Activated CD4-positive, alpha-beta T cell treated with anti-CD3 and anti-CD28 coated beads, Interleukin-2, amount 10 ng/mL, durations not matched to agents 7 days and 5 days (primary cell): ENCODE data around the gene PSEN2. TPM values are rescaled to one million over a fixed set of nuclear protein-coding genes. Genes with fewer than 3 reads are reported as not detected.

Source experiments
- CTCF ChIA-PET: fragments of 350-600 bp; sonication (Branson Sonifier 250); formaldehyde crosslinking; loops from one replicate; lab custom pipeline; 2021; ENCODE audit warnings: antibody characterized with exemption; lab: Charles Lee
- POLR2A ChIA-PET: fragments of 350-600 bp; sonication (Branson Sonifier 250); formaldehyde crosslinking; loops from one replicate; lab custom pipeline; 2021; ENCODE audit warnings: antibody characterized with exemption; lab: Charles Lee
- DNase-seq: peaks from one replicate; pipeline ENCODE4 v3.0.0-alpha.2; 2020
- H3K27ac Mint-ChIP-seq: one replicate; pipeline ENCODE4 v1.8.0; 2021; ENCODE audit warnings: mild to moderate bottlenecking, moderate library complexity, mixed read lengths
- H3K27me3 Mint-ChIP-seq: one replicate; pipeline ENCODE4 v1.8.0; 2021; ENCODE audit warnings: mixed read lengths
- H3K36me3 Mint-ChIP-seq: one replicate; pipeline ENCODE4 v1.8.0; 2021; ENCODE audit warnings: low read depth, mixed read lengths
- H3K4me1 Mint-ChIP-seq: one replicate; pipeline ENCODE4 v1.8.0; 2021; ENCODE audit warnings: mixed read lengths
- H3K4me3 Mint-ChIP-seq: one replicate; pipeline ENCODE4 v1.8.0; 2021; ENCODE audit warnings: mild to moderate bottlenecking, moderate library complexity, mixed read lengths
- H3K9me3 Mint-ChIP-seq: one replicate; pipeline ENCODE4 v1.8.0; 2021; ENCODE audit warnings: mixed read lengths
- total RNA-seq, 2 experiments: library from RNA; stranded (reverse); gene quantifications; one replicate each; pipeline ENCODE4 v1.2.3, GENCODE V29; 2021

The PSEN2 gene
- total RNA-seq, 2 experiments from 2014 or later = 2.0 to 2.9 TPM

DNA sequence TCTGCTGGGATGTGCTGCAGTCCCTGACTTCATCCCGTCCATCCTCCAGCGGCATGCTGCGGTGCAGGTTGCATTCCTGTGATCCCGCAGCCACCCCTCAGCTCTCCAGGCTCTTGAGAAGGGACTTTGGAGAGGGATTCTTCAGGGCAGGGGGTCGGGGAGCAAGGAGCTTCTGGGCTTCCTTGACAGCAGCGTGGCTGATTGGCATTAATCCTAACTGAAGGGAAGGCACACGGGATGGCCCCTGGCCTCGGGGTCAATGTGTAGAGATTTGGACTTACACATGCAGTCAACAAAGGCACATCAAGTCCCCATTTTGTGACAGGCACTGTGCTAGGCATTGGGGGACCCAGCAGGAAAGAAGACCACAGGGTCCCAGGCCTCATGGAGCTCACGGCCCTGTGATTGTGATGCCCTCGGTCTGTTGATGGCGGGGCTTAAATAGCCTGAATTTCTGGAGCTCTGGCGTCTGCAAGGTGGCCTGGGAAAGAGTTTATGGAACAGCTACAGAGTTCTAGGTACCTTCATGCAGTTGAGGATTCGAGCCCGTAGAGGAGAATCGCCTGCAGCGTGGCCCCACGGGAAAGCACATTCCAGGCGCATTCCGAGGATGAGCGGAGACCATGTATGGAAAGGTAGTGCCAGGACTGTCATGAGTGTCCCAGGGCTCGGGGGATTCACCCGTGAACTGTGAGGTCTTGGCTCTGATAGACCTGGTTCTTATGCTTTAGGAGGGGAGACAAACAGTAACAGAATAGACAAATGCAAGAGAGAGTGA is 20.1 kb downstream of the PSEN2 start:
- Mint-ChIP-seq H3K27me3 (no peaks in the 10 kb centered on the region), H3K36me3 (no peaks in the 10 kb centered on the region), H3K9me3 (no peaks in the 10 kb centered on the region), H3K4me1 (peaks cover 11% of the 10 kb centered on the region), H3K27ac (no peak overlapping the region), H3K4me3 (no peak overlapping the region)
- POLR2A ChIA-PET = no interaction called here
- CTCF ChIA-PET = no interaction called here
- DNase-seq = no peak

DNA sequence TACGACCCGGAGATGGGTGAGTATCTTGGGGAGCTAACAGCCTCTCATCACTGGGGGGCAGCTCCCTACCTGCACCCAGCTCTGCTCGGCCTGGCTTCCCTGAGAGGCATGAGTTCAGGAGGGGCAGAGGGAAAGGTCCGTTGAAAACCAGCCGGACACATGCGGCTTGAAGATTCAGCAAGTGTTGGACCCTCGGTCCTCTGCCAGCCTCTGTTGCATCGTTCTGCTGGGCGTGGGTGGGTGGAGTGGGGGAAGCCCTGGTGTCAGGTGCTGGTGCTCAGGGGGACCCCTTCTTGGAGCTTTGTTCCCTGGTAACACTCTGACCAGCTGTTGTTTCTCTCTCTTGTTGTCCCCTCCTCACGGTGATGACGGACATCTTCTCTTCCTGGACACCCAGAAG is 20.9 kb downstream of the PSEN2 start:
- POLR2A ChIA-PET = no interaction called here
- H3K9me3 Mint-ChIP-seq = no peaks in the 10 kb centered on the region
- CTCF ChIA-PET = interaction anchor here (0.5 to 0.6 kb wide), 2 partner anchors 43 to 958 kb away, joined by 3 to 4 read pairs; no protein-coding TSS in a partner anchor
- H3K4me3 Mint-ChIP-seq = no peak overlapping the region
- H3K27ac Mint-ChIP-seq = no peak overlapping the region
- H3K27me3 Mint-ChIP-seq = no peaks in the 10 kb centered on the region
- H3K36me3 Mint-ChIP-seq = no peaks in the 10 kb centered on the region
- peaks cover 2% of the 10 kb centered on the region for H3K4me1 Mint-ChIP-seq
- no peak for DNase-seq

DNA sequence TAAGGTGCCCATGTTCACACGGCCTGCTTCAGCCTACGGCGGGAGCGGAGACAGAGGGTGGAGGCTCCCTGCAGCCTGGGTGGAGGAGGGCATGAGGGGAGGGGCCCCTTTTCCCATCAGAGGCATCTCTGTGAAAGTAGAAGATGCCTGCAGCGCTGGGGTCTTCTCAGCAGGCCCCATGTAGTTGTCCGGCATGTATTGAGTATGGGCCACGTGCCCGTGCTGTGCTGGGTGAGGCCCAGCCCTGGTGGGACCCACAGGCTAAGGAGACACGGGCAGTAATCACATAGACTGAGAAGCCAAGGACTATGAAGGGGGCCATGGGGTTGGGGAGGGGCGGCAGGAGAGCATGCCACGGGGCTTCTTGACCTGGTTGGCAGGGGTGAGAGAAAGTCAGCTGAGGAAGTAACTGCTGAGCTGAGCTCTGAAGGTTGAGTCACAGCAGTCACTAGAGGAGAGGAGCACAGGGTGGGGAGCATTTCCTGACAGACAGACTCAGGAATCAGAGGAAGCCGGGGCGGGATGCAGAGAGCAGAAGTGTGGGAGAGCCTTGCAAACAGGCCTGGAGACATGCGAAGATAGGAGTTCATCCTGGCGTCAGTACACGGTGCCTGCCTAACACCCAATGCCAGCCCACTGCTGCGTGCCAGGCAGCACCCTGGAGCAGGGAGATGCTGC is 21.6 kb downstream of the PSEN2 start:
- CTCF ChIA-PET = interaction anchor here (1.3 to 2.1 kb wide), 3 partner anchors 8 to 13 kb away, joined by 3 to 7 read pairs (median 5); no protein-coding TSS in a partner anchor
- no peaks in the 10 kb centered on the region for H3K36me3 Mint-ChIP-seq
- no peak overlapping the region for H3K4me3 Mint-ChIP-seq
- no peak for DNase-seq
- H3K27ac Mint-ChIP-seq = peak overlapping the region; percentile 66
- no peaks in the 10 kb centered on the region for H3K4me1 Mint-ChIP-seq
- no peaks in the 10 kb centered on the region for H3K27me3 Mint-ChIP-seq
- POLR2A ChIA-PET = no interaction called here
- H3K9me3 Mint-ChIP-seq = no peaks in the 10 kb centered on the region

DNA sequence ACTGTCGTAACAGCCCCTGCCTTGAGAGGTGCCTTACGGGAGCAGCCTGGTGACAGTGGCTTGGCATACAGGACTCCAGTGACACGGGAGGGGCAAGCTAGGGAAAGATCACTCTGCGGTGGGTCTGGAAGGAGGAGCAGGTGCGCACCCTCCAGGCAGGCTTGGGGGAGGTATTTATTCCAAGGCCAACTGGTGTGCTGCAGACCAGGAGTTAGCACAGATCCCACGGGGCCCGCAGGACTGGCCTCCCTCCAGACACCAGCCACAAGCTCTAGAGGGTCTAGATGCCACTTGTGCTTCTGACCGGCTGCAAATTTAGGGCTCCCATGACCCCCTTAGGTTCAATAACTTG is 22.1 kb downstream of the PSEN2 start:
- DNase-seq = no peak
- ChIA-PET POLR2A (no interaction called here), CTCF (interaction anchor here (1.3 to 2.1 kb wide), 3 partner anchors 8 to 12 kb away, joined by 3 to 7 read pairs (median 5); no protein-coding TSS in a partner anchor)
- Mint-ChIP-seq H3K27ac (peak overlapping the region; percentile 15), H3K4me3 (no peak overlapping the region), H3K4me1 (no peaks in the 10 kb centered on the region), H3K27me3 (no peaks in the 10 kb centered on the region), H3K9me3 (no peaks in the 10 kb centered on the region), H3K36me3 (no peaks in the 10 kb centered on the region)

DNA sequence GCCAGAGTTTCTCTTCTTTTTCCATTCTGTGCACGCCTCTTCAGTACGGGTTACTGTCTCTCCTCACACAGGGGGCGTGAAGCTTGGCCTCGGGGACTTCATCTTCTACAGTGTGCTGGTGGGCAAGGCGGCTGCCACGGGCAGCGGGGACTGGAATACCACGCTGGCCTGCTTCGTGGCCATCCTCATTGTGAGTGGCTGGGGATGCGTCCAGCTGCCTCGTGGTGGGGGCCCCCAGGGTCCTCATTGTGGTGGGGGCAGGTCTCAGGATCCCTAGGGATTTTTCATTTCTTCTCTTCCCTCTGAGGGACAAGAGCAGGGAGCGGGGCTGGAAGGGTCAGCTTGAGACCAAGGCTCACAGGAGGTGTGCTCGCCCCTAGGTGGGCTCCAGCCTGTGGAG is 23.5 kb downstream of the PSEN2 start:
- Mint-ChIP-seq H3K9me3 (no peaks in the 10 kb centered on the region), H3K27ac (no peak overlapping the region), H3K36me3 (no peaks in the 10 kb centered on the region), H3K27me3 (no peaks in the 10 kb centered on the region), H3K4me3 (no peak overlapping the region), H3K4me1 (no peaks in the 10 kb centered on the region)
- no peak for DNase-seq
- POLR2A ChIA-PET = no interaction called here
- CTCF ChIA-PET = interaction anchor here (2.1 kb wide), 1 partner anchor 10 kb away, joined by 7 read pairs; no protein-coding TSS in a partner anchor

DNA sequence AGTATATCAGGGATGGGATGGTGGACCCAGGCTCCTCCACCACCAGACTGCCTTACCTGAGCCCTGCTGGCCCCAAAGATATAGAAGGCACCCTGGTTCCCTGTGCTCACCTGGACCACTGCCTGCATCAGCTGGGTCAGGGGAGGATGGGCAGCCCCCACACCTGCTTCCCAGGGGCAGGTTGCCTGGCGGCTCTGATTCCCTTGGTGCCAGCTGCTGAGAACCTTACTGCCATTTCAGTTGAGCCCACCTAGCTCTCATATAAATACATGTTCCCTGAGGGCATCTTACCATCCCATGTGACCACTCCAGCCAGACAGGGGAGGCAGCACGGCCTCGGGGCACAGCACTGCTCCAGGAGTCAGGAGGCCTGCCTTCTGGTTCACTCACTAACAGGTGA is 24.4 kb downstream of the PSEN2 start:
- H3K4me1 Mint-ChIP-seq = no peaks in the 10 kb centered on the region
- no peak overlapping the region for H3K27ac Mint-ChIP-seq
- ChIA-PET CTCF (interaction anchor here (1.0 to 2.0 kb wide), 5 partner anchors 8 to 43 kb away, joined by 3 to 5 read pairs (median 3); no protein-coding TSS in a partner anchor), POLR2A (no interaction called here)
- no peaks in the 10 kb centered on the region for H3K36me3 Mint-ChIP-seq
- H3K27me3 Mint-ChIP-seq = no peaks in the 10 kb centered on the region
- H3K4me3 Mint-ChIP-seq = no peak overlapping the region
- no peak for DNase-seq
- H3K9me3 Mint-ChIP-seq = no peaks in the 10 kb centered on the region

DNA sequence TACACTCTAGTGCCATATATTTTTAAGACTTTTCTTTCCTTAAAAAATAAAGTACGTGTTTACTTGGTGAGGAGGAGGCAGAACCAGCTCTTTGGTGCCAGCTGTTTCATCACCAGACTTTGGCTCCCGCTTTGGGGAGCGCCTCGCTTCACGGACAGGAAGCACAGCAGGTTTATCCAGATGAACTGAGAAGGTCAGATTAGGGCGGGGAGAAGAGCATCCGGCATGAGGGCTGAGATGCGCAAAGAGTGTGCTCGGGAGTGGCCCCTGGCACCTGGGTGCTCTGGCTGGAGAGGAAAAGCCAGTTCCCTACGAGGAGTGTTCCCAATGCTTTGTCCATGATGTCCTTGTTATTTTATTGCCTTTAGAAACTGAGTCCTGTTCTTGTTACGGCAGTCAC is 25.2 kb downstream of the PSEN2 start:
- DNase-seq = no peak
- POLR2A ChIA-PET = no interaction called here
- Mint-ChIP-seq H3K27ac (no peak overlapping the region), H3K36me3 (no peaks in the 10 kb centered on the region), H3K4me1 (no peaks in the 10 kb centered on the region), H3K4me3 (no peak overlapping the region), H3K9me3 (no peaks in the 10 kb centered on the region), H3K27me3 (no peaks in the 10 kb centered on the region)
- CTCF ChIA-PET = interaction anchor here (1.0 to 2.0 kb wide), 6 partner anchors 8 to 43 kb away, joined by 3 to 5 read pairs (median 3); no protein-coding TSS in a partner anchor

DNA sequence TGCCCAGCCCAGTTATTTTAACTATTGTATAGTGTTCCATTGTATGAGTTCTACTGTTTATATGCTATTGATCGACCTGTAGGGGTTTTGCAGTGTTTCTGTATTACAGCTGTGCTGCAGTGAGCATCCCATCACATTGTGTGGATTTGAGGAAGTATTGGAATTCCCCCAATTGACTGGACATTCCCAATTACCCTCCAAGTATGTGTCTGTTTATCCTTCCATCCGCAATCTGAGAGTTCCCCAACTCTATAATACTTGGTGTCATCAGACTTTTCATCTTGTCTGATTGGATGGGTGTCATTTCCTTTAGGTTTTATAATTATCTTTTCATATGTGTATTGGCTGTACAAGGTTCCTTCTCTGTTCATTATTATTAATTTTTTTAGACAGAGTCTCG is 27.8 kb downstream of the PSEN2 start:
- Mint-ChIP-seq H3K4me1 (no peaks in the 10 kb centered on the region), H3K36me3 (no peaks in the 10 kb centered on the region), H3K9me3 (no peaks in the 10 kb centered on the region), H3K27me3 (no peaks in the 10 kb centered on the region), H3K27ac (no peak overlapping the region), H3K4me3 (no peak overlapping the region)
- POLR2A ChIA-PET = no interaction called here
- no peak for DNase-seq
- CTCF ChIA-PET = no interaction called here

DNA sequence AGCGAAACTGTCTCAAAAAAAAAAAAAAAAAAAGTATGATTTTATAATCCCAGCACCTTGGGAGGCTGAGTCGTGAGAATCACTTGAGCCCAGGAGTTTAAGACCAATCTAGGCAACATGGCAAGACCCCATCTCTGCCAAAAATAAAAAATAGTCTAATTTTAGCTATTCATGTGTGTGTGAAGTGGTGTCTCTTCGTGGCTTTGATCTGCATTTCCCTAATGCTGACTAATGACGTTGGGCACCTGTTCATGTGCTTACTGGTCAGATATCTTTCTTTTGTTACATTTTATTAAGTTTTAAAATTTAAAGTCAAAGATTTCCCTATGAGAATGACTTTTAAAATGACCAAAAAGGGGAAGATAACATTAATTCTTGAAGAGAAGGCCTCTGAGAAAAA is 31.0 kb downstream of the PSEN2 start:
- ChIA-PET CTCF (interaction anchor here (0.7 to 1.2 kb wide), 2 partner anchors 10 to 208 kb away, joined by 3 to 6 read pairs; no protein-coding TSS in a partner anchor), POLR2A (no interaction called here)
- no peak overlapping the region for H3K4me3 Mint-ChIP-seq
- H3K4me1 Mint-ChIP-seq = no peaks in the 10 kb centered on the region
- no peaks in the 10 kb centered on the region for H3K9me3 Mint-ChIP-seq
- no peaks in the 10 kb centered on the region for H3K27me3 Mint-ChIP-seq
- H3K27ac Mint-ChIP-seq = no peak overlapping the region
- no peak for DNase-seq
- H3K36me3 Mint-ChIP-seq = no peaks in the 10 kb centered on the region

DNA sequence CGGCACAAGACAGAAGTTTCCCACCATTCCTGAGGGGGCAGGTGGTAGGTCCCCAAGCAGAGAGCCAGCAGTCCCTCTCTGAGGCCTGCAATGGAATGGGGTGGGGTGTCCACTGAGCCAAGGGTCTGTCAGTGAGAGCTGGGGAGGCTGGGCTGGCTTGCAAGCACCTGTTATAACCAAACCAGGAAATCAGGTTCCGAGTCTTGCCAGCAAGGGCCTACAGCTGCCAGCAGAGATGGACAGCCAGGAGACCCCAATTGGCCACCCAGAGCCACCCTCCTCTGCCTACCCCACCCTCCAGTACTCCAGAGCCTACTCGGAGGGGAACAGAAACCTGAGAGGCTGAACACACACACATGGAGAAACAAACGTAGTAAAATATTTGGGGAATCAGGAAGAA is 32.2 kb downstream of the PSEN2 start:
- Mint-ChIP-seq H3K4me3 (no peak overlapping the region), H3K36me3 (no peaks in the 10 kb centered on the region), H3K4me1 (no peaks in the 10 kb centered on the region), H3K9me3 (no peaks in the 10 kb centered on the region), H3K27ac (no peak overlapping the region), H3K27me3 (no peaks in the 10 kb centered on the region)
- ChIA-PET CTCF (no interaction called here), POLR2A (no interaction called here)
- DNase-seq = no peak

DNA sequence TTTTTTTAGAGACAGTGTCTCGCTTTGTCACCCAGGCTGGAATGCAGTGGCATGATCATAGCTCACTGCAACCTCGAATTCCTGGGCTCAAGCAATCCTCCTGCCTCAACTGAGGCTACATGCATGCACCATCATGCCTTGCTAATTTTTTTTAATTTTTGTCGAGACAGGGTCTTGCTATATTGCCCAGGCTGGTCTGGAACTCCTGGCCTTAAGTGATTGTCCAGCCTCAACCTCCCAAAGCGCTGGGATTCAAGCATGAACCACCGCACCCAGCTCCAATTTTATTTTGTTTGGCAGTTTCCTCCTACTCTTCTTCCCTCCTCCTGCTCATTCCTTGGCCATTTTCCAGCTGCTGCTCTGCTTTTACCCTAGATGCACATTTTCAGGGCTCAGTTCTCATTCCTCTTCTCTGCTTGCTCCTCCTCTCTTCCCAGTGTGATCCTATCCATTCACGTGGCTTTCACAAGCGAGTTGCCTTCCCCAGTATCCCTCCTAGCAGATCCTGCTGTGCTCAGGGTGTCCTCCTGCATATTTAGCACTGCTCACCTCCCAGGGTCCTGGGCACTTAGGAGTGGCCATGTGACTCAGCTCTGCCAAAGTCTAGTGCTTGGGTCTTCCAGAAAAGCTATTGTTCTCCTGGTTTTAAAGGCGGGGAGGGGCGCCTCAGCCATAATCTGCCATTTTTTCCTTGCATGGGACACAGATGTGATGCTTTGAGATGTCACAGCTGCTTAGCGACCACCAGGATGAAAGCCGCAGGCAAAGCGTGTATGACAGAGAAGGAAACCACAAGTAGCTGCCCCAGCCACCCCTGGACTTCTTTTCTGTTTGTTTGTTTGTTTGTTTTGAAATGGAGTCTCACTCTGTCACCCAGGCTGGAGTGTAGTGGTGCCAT is 33.7 kb downstream of the PSEN2 start:
- CTCF ChIA-PET = interaction anchor here (1.0 to 1.4 kb wide), 4 partner anchors 8 to 11 kb away, joined by 3 to 4 read pairs (median 3); no protein-coding TSS in a partner anchor
- Mint-ChIP-seq H3K4me1 (no peaks in the 10 kb centered on the region), H3K36me3 (no peaks in the 10 kb centered on the region), H3K27ac (no peak overlapping the region), H3K4me3 (no peak overlapping the region), H3K27me3 (no peaks in the 10 kb centered on the region), H3K9me3 (no peaks in the 10 kb centered on the region)
- POLR2A ChIA-PET = no interaction called here
- DNase-seq = no peak

DNA sequence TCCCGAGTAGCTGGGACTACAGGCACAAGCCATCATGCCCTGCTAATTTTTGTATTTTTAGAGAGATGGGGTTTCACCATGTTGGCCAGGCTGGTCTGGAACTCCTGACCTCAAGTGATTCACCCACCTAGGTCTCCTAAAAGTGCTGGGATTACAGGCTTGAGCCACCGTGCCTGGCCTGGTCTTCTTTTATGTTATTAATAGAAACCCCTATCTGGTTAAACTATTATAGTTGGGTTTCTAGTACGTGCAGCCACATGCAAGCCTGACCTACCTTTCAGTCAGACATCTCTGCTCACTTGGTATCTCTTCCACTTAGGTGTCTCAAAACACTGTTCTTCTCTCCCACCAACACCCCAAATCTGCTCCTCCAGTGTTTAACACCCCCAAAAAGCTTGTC is 34.4 kb downstream of the PSEN2 start:
- ChIA-PET POLR2A (no interaction called here), CTCF (interaction anchor here (1.2 to 2.0 kb wide), 3 partner anchors 10 to 16 kb away, joined by 3 to 6 read pairs (median 3); no protein-coding TSS in a partner anchor)
- Mint-ChIP-seq H3K4me1 (no peaks in the 10 kb centered on the region), H3K9me3 (no peaks in the 10 kb centered on the region), H3K27me3 (no peaks in the 10 kb centered on the region), H3K27ac (no peak overlapping the region), H3K36me3 (no peaks in the 10 kb centered on the region), H3K4me3 (no peak overlapping the region)
- DNase-seq = no peak
